Kidney epithelial cell (primary cell): Measurements from ENCODE around the gene EXOC3L4. TPM values are rescaled to one million over a fixed set of nuclear protein-coding genes. Genes with fewer than 3 reads are reported as not detected.

ENCODE experiments used
- DNase-seq: peaks from one replicate; pipeline ENCODE4 v3.0.0-alpha.2; 2010; ENCODE audit warnings: low read depth
- H3K27me3 ChIP-seq: 2 replicates; pipeline ENCODE4 v1.6.0; 2011; ENCODE audit warnings: low read length; ENCODE audit not compliant: control insufficient read depth, insufficient read depth
- H3K36me3 ChIP-seq: 2 replicates; pipeline ENCODE4 v1.5.1; 2011; ENCODE audit warnings: low read length; ENCODE audit not compliant: control insufficient read depth, insufficient read depth
- H3K4me3 ChIP-seq: 2 replicates; pipeline ENCODE4 v1.5.1; 2011; ENCODE audit warnings: low read depth, mild to moderate bottlenecking, control low read depth, low read length
- CTCF ChIP-seq: IDR thresholded peaks from 2 replicates; pipeline ENCODE4 v1.5.1; 2011; ENCODE audit warnings: mild to moderate bottlenecking, moderate library complexity, low read length, control low read depth, inconsistent platforms; ENCODE audit not compliant: insufficient read depth, poor library complexity, severe bottlenecking
- total RNA-seq: library from RNA; depleted of rRNA; stranded (reverse); fragments of >200 nt; gene quantifications from 2 replicates; pipeline ENCODE4 v1.2.3, GENCODE V29; 2015

The EXOC3L4 gene
- total RNA-seq, 1 donor from 2014 or later, result 0.46 TPM

- Histone ChIP-seq H3K4me3 (no peak overlapping the region), H3K27me3 (no peaks in the 10 kb centered on the region), H3K36me3 (peaks cover 1% of the 10 kb centered on the region)
- DNase-seq, result no peak
- TF ChIP-seq CTCF, result no peak
These were observed 42.1 kb downstream of the EXOC3L4 start for GRCh38 chr14:103136388-103137271.

GRCh38 chr14:103137689-103138300, 43.3 kb downstream of the EXOC3L4 start:
- H3K27me3 ChIP-seq, result no peaks in the 10 kb centered on the region
- no peak for DNase-seq
- TF ChIP-seq CTCF, result no peak
- H3K36me3 ChIP-seq, result peaks cover 1% of the 10 kb centered on the region
- H3K4me3 ChIP-seq, result no peak overlapping the region

- Histone ChIP-seq H3K27me3 (no peaks in the 10 kb centered on the region), H3K4me3 (no peak overlapping the region), H3K36me3 (peaks cover 1% of the 10 kb centered on the region)
- DNase-seq, result no peak
- TF ChIP-seq CTCF, result no peak
These were observed 44.0 kb downstream of the EXOC3L4 start for GRCh38 chr14:103138301-103139131.

GRCh38 chr14:103139132-103140025, 44.9 kb downstream of the EXOC3L4 start:
- H3K27me3 ChIP-seq, result no peaks in the 10 kb centered on the region
- H3K36me3 ChIP-seq, result no peaks in the 10 kb centered on the region
- no peak for DNase-seq
- no peak for TF ChIP-seq CTCF
- H3K4me3 ChIP-seq, result no peak overlapping the region
